GM19397 (cell line): Measurements from ENCODE around the gene PHACTR4.
"Not testable (repeated sequence)": the region's sequence is repeated elsewhere in the genome, so short reads cannot be mapped to it uniquely, and the experiment has no call there.

Experiments used
- ATAC-seq: cut with Tn5 transposase; IDR thresholded peaks from one replicate; pipeline ENCODE4 v1.9.1; 2021; ENCODE audit warnings: mild to moderate bottlenecking, moderate library complexity; ENCODE audit not compliant: unreplicated experiment

Gene PHACTR4

GRCh38 chr1:28369371-28370238 is at the start of gene PHACTR4:
Gene PHACTR4, plus strand, starts transcription at chr1:28369740. Its CDS starts 37,708 bp downstream, at chr1:28407448.
- peak; percentile 90 for ATAC-seq

GRCh38 chr1:28322194-28322593 is 47.3 kb upstream of the PHACTR4 start:
- ATAC-seq = no peak

GRCh38 chr1:28323720-28324119 is 45.8 kb upstream of the PHACTR4 start:
- no peak for ATAC-seq

- ATAC-seq = no peak
Measured at GRCh38 chr1:28326515-28326914, 43.0 kb upstream of the PHACTR4 start.

GRCh38 chr1:28326984-28327383 is 42.6 kb upstream of the PHACTR4 start:
- no peak for ATAC-seq

GRCh38 chr1:28327431-28327830 is 42.1 kb upstream of the PHACTR4 start:
- not testable (repeated sequence) for ATAC-seq

- no peak for ATAC-seq
Measured at GRCh38 chr1:28328228-28328648, 41.3 kb upstream of the PHACTR4 start.

- no peak for ATAC-seq
Measured at GRCh38 chr1:28329395-28330153, 40.0 kb upstream of the PHACTR4 start.

- no peak for ATAC-seq
Measured at GRCh38 chr1:28338897-28339296, 30.6 kb upstream of the PHACTR4 start.

GRCh38 chr1:28339551-28339950 is 30.0 kb upstream of the PHACTR4 start:
- no peak for ATAC-seq

- no peak for ATAC-seq
Measured at GRCh38 chr1:28340221-28340974, 29.1 kb upstream of the PHACTR4 start.

- no peak for ATAC-seq
Measured at GRCh38 chr1:28341591-28341990, 27.9 kb upstream of the PHACTR4 start.

- ATAC-seq = no peak
Measured at GRCh38 chr1:28343405-28343804, 26.1 kb upstream of the PHACTR4 start.

- not testable (repeated sequence) for ATAC-seq
Measured at GRCh38 chr1:28353248-28353810, 16.2 kb upstream of the PHACTR4 start.

GRCh38 chr1:28354121-28354520 is 15.4 kb upstream of the PHACTR4 start:
- no peak for ATAC-seq

- no peak for ATAC-seq
Measured at GRCh38 chr1:28358716-28359115, 10.8 kb upstream of the PHACTR4 start.

- ATAC-seq = no peak
Measured at GRCh38 chr1:28359592-28360239, 9.8 kb upstream of the PHACTR4 start.

- no peak for ATAC-seq
Measured at GRCh38 chr1:28364888-28365287, 4.7 kb upstream of the PHACTR4 start.

- no peak for ATAC-seq
Measured at GRCh38 chr1:28365864-28366263, 3.7 kb upstream of the PHACTR4 start.

- ATAC-seq = not testable (repeated sequence)
Measured at GRCh38 chr1:28368608-28369007, 932 bp upstream of the PHACTR4 start.
